ENCODE data around the gene PARD3. TPM values are rescaled to one million over a fixed set of nuclear protein-coding genes. Genes with fewer than 3 reads are reported as not detected.

PARD3 gene
- total and polyA plus RNA-seq, 2 donors from 2014 or later: 21.1 to 47.5 TPM

GRCh38 chr10:34808801-34809745 lies 6.0 kb downstream of the PARD3 start:
- H3K4me3 ChIP-seq (ENCODE audit: low read length in 3 of 3): peak overlapping the region in 2 of 3 donors; percentile 22 to 32
- H3K9ac ChIP-seq (ENCODE audit: low read length in 3 of 3): peak overlapping the region in 1 of 3 donors; percentile 8
- H3K36me3 ChIP-seq (ENCODE audit: control insufficient read depth in 2 of 3, insufficient read depth in 3 of 3, low read length in 3 of 3): no peaks in the 10 kb centered on the region
- H3K9me3 ChIP-seq (ENCODE audit: control insufficient read depth in 2 of 3, insufficient read depth in 1 of 3, low read length in 3 of 3): no peaks in the 10 kb centered on the region
- peak overlapping the region in 1 of 2 donors; percentile 13 for H3K27ac ChIP-seq (ENCODE audit: low read depth in 2 of 2, low read length in 2 of 2)
- FAIRE-seq (no peak), DNase-seq (peak; percentile 64 to 89 (median 81))
- no peaks in the 10 kb centered on the region for H3K27me3 ChIP-seq (ENCODE audit: control insufficient read depth, insufficient read depth, low read length)
- TF ChIP-seq, protein P1, sequence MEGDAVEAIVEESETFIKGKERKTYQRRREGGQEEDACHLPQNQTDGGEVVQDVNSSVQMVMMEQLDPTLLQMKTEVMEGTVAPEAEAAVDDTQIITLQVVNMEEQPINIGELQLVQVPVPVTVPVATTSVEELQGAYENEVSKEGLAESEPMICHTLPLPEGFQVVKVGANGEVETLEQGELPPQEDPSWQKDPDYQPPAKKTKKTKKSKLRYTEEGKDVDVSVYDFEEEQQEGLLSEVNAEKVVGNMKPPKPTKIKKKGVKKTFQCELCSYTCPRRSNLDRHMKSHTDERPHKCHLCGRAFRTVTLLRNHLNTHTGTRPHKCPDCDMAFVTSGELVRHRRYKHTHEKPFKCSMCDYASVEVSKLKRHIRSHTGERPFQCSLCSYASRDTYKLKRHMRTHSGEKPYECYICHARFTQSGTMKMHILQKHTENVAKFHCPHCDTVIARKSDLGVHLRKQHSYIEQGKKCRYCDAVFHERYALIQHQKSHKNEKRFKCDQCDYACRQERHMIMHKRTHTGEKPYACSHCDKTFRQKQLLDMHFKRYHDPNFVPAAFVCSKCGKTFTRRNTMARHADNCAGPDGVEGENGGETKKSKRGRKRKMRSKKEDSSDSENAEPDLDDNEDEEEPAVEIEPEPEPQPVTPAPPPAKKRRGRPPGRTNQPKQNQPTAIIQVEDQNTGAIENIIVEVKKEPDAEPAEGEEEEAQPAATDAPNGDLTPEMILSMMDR (IDR thresholded peaks at IDR 0.05; ENCODE audit: borderline replicate concordance, extremely low read depth, insufficient read depth): no peak
- H3K4me1 ChIP-seq (ENCODE audit: control insufficient read depth in 2 of 3, insufficient read depth in 2 of 3, low read depth in 1 of 3, low read length in 3 of 3): peaks cover 0 to 13% (median 0%) of the 10 kb centered on the region in 3 donors
- intact Hi-C loops (cut with DNase I): no loop called here

- TF ChIP-seq, protein P1 (IDR thresholded peaks at IDR 0.05; ENCODE audit: borderline replicate concordance, extremely low read depth, insufficient read depth): no peak
- Histone ChIP-seq H3K4me3 (ENCODE audit: low read length in 3 of 3) (no peak overlapping the region), H3K9ac (ENCODE audit: low read length in 3 of 3) (no peak overlapping the region), H3K27ac (ENCODE audit: low read depth in 2 of 2, low read length in 2 of 2) (no peak overlapping the region), H3K4me1 (ENCODE audit: control insufficient read depth in 2 of 3, insufficient read depth in 2 of 3, low read depth in 1 of 3, low read length in 3 of 3) (peaks cover 0 to 13% (median 0%) of the 10 kb centered on the region in 3 donors), H3K27me3 (ENCODE audit: control insufficient read depth, insufficient read depth, low read length) (no peaks in the 10 kb centered on the region), H3K36me3 (ENCODE audit: control insufficient read depth in 2 of 3, insufficient read depth in 3 of 3, low read length in 3 of 3) (no peaks in the 10 kb centered on the region), H3K9me3 (ENCODE audit: control insufficient read depth in 2 of 3, insufficient read depth in 1 of 3, low read length in 3 of 3) (no peaks in the 10 kb centered on the region)
- FAIRE-seq (no peak), DNase-seq (no peak)
- intact Hi-C loops (cut with DNase I): no loop called here
These were observed 6.8 kb downstream of the PARD3 start for GRCh38 chr10:34808336-34808735.

DNA sequence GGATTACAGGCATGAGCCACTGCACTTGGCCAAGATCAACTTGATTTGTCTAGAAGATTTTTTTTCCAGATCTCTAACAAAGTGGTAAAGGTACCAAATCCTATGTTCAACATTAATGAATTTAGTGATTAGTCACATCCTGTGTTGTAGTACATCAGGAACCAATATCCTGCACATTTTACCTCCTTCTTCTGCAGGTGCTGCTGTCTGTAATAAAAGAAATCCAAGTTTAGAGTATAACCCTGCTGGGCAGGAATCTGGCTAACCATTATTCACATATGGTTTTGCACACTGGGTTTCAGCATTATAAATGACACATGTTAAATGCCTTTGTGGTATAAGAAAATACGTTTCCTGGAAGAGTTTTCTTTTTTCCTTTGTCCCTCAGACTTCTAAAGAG lies 10.8 kb downstream of the PARD3 start:
- intact Hi-C loops (cut with DNase I): no loop called here
- TF ChIP-seq, protein P1 (IDR thresholded peaks at IDR 0.05; ENCODE audit: borderline replicate concordance, extremely low read depth, insufficient read depth): no peak
- FAIRE-seq (no peak), DNase-seq (no peak)
- Histone ChIP-seq H3K27ac (ENCODE audit: low read depth in 2 of 2, low read length in 2 of 2) (no peak overlapping the region), H3K4me3 (ENCODE audit: low read length in 3 of 3) (no peak overlapping the region), H3K36me3 (ENCODE audit: control insufficient read depth in 2 of 3, insufficient read depth in 3 of 3, low read length in 3 of 3) (no peaks in the 10 kb centered on the region), H3K9ac (ENCODE audit: low read length in 3 of 3) (no peak overlapping the region), H3K4me1 (ENCODE audit: control insufficient read depth in 2 of 3, insufficient read depth in 2 of 3, low read depth in 1 of 3, low read length in 3 of 3) (peaks cover 0 to 1% (median 0%) of the 10 kb centered on the region in 3 donors), H3K9me3 (ENCODE audit: control insufficient read depth in 2 of 3, insufficient read depth in 1 of 3, low read length in 3 of 3) (no peaks in the 10 kb centered on the region), H3K27me3 (ENCODE audit: control insufficient read depth, insufficient read depth, low read length) (no peaks in the 10 kb centered on the region)

All from kidney (tissue), 14 donors.